HL-60 (cell line): ENCODE data around the gene FGF12.

Source experiments
- DNase-seq, 2 experiments: peaks; one replicate each; pipeline ENCODE4 v3.0.0-alpha.2; 2010 to 2020; ENCODE audit warnings: low read depth in 1 of 2, low spot score in 1 of 2
- H3K27ac ChIP-seq: fragments of 250-450 bp; sonication (Bioruptor Pico); replicated peaks from 2 replicates; pipeline ENCODE4 v1.5.1; 2020; ENCODE audit warnings: mild to moderate bottlenecking, moderate library complexity
- H3K27me3 ChIP-seq: fragments of 250-450 bp; sonication (Bioruptor Pico); 2 replicates; pipeline ENCODE4 v1.5.1; 2021; ENCODE audit warnings: mild to moderate bottlenecking, moderate library complexity; ENCODE audit not compliant: insufficient read depth, poor library complexity, severe bottlenecking
- H3K4me3 ChIP-seq: replicated peaks from 2 replicates; pipeline ENCODE4 v1.5.1; 2011; ENCODE audit warnings: mild to moderate bottlenecking, control low read depth, low read length; ENCODE audit not compliant: insufficient read depth
- GABPA ChIP-seq: IDR thresholded peaks from 2 replicates; pipeline ENCODE4 v1.6.1; 2012; ENCODE audit warnings: low read depth
- POLR2AphosphoS5 ChIP-seq: IDR thresholded peaks from 2 replicates; pipeline ENCODE4 v1.6.1; 2012; ENCODE audit warnings: low read depth
- SPI1 ChIP-seq: IDR thresholded peaks from 2 replicates; pipeline ENCODE4 v1.6.1; 2012; ENCODE audit warnings: low read depth, mild to moderate bottlenecking, borderline replicate concordance
- TF ChIP-seq, protein P1 (sequence below): IDR thresholded peaks from one replicate; pipeline ENCODE4 v1.5.1; 2011; ENCODE audit warnings: low read length, control low read depth, inconsistent platforms; ENCODE audit not compliant: insufficient read depth
- TF ChIP-seq, protein P2 (sequence below): IDR thresholded peaks from 2 replicates; pipeline ENCODE4 v1.6.1; 2012; ENCODE audit warnings: low read depth; ENCODE audit not compliant: insufficient replicate concordance

Gene FGF12

DNA sequence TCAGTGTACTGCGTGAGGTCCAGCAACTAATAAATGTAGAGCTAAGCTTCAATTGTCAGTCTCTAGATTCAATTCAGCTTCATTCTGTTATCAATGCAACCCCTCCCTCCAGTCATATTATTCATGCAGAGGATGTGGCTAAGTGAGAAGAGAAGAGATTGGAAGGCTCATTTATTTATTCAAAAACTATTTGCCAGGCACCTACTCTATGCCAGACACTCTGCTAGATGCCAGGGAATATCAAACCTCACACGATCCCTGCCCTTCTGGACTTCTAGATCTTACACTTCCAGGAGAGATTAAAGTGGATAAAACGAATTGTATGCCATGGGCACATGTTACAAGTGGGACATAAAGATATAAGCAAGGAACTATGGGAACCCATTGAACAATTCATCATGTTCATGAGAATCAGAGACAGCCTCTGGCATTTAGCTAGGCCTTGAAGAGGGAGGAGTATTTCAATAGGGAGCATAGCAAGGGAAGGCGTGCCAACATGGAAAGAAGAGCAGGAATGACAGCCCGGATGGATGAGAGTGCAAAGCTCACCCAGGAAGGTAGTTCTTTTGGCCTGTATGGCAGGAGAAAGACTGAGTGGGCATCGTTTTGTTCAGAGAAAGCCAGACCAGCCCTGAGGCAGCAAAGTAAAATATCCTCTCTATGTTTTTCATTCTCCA, 75.4 kb downstream of the FGF12 start:
- no peak for TF ChIP-seq POLR2AphosphoS5
- TF ChIP-seq, protein P1, sequence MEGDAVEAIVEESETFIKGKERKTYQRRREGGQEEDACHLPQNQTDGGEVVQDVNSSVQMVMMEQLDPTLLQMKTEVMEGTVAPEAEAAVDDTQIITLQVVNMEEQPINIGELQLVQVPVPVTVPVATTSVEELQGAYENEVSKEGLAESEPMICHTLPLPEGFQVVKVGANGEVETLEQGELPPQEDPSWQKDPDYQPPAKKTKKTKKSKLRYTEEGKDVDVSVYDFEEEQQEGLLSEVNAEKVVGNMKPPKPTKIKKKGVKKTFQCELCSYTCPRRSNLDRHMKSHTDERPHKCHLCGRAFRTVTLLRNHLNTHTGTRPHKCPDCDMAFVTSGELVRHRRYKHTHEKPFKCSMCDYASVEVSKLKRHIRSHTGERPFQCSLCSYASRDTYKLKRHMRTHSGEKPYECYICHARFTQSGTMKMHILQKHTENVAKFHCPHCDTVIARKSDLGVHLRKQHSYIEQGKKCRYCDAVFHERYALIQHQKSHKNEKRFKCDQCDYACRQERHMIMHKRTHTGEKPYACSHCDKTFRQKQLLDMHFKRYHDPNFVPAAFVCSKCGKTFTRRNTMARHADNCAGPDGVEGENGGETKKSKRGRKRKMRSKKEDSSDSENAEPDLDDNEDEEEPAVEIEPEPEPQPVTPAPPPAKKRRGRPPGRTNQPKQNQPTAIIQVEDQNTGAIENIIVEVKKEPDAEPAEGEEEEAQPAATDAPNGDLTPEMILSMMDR, result no peak
- no peak for TF ChIP-seq SPI1
- no peak for TF ChIP-seq GABPA
- TF ChIP-seq, protein P2, sequence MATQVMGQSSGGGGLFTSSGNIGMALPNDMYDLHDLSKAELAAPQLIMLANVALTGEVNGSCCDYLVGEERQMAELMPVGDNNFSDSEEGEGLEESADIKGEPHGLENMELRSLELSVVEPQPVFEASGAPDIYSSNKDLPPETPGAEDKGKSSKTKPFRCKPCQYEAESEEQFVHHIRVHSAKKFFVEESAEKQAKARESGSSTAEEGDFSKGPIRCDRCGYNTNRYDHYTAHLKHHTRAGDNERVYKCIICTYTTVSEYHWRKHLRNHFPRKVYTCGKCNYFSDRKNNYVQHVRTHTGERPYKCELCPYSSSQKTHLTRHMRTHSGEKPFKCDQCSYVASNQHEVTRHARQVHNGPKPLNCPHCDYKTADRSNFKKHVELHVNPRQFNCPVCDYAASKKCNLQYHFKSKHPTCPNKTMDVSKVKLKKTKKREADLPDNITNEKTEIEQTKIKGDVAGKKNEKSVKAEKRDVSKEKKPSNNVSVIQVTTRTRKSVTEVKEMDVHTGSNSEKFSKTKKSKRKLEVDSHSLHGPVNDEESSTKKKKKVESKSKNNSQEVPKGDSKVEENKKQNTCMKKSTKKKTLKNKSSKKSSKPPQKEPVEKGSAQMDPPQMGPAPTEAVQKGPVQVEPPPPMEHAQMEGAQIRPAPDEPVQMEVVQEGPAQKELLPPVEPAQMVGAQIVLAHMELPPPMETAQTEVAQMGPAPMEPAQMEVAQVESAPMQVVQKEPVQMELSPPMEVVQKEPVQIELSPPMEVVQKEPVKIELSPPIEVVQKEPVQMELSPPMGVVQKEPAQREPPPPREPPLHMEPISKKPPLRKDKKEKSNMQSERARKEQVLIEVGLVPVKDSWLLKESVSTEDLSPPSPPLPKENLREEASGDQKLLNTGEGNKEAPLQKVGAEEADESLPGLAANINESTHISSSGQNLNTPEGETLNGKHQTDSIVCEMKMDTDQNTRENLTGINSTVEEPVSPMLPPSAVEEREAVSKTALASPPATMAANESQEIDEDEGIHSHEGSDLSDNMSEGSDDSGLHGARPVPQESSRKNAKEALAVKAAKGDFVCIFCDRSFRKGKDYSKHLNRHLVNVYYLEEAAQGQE, result no peak

DNA sequence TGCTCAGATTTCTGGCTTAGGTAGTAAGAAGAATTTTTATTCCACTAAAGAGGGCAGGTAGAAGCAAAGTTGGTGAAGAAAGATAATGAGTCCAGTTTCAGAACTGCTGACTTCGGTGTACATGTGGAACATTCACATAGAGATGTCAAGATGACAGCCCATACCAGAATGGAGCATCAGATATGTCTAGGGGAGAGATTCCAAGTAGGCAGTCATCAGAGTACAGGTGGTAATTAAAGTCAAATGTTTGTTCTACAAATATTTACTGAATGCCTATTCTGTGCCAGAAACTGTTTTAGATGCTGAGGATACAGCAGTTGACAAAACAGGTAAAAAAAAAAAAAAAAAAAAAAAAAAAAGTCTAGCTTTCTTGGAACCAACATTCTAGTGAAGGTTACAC, 81.9 kb downstream of the FGF12 start:
- DNase-seq, result no peak
- TF ChIP-seq POLR2AphosphoS5 (no peak), SPI1 (no peak), GABPA (no peak)
- TF ChIP-seq, protein P1, result no peak
- TF ChIP-seq, protein P2, result no peak
- Histone ChIP-seq H3K4me3 (no peak overlapping the region), H3K27me3 (no peaks in the 10 kb centered on the region), H3K27ac (no peak overlapping the region)

More for the DNA sequence above, 75.4 kb downstream of the FGF12 start:
- Histone ChIP-seq H3K27ac (no peak overlapping the region), H3K4me3 (no peak overlapping the region), H3K27me3 (no peaks in the 10 kb centered on the region)
- no peak for DNase-seq

DNA sequence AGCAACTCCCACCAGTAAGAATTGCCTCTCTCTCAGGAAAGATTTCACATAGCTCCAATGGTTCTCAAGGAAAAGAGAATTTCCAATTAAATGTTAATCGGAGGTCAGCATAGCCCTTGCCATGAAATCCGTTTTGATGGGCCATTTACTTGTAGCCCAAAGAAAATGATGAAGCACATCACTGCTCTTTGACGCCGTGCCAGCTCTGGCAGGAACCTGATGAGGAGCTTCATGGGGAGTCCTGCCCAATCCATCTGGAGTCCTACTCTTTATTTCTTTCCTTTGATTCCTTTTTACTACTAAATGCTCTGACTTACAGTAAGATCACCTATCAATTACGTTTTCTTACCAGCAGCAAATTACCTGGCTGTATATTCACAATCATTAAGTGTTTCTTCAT, 84.7 kb downstream of the FGF12 start:
- Histone ChIP-seq H3K27ac (no peak overlapping the region), H3K27me3 (no peaks in the 10 kb centered on the region), H3K4me3 (no peak overlapping the region)
- no peak for TF ChIP-seq POLR2AphosphoS5
- TF ChIP-seq SPI1, result no peak
- TF ChIP-seq, protein P2, result no peak
- no peak for TF ChIP-seq GABPA
- TF ChIP-seq, protein P1, result no peak
- no peak for DNase-seq
